ENCODE measurements around the gene MTRR.

- TF ChIP-seq RAD21 (IDR thresholded peaks at IDR 0.05; ENCODE audit: low read length): no peak
- no peak for TF ChIP-seq CTCF (conservative IDR thresholded peaks at IDR 0.05; ENCODE audit: low read depth, low read length)
- TF ChIP-seq POLR2A (IDR thresholded peaks at IDR 0.05; ENCODE audit: low read depth, low read length): no peak
- no peak for TF ChIP-seq CEBPB (IDR thresholded peaks at IDR 0.05; ENCODE audit: low read depth, low read length)
Measured at GRCh38 chr5:7871653-7872052, 2.7 kb downstream of the MTRR start.
